Fibroblast of lung (primary cell): ENCODE measurements around the gene MRGPRF.

Experiments
- CTCF ChIP-seq, 2 donors: IDR thresholded peaks in 1 of 2; conservative IDR thresholded peaks in 1 of 2; 1 replicate in 1 of 2; 2 replicates in 1 of 2; pipeline ENCODE4 v1.5.1; 2011 to 2012; ENCODE audit warnings: low read length in 2 of 2, control low read depth in 1 of 2, inconsistent platforms in 1 of 2, low read depth in 1 of 2, mild to moderate bottlenecking in 1 of 2
- EZH2 ChIP-seq: IDR thresholded peaks from 2 replicates; pipeline ENCODE4 v1.5.1; 2012; ENCODE audit warnings: low read length, control low read depth, mild to moderate bottlenecking; ENCODE audit errors: missing control alignments

GRCh38 chr11:68979931-68980775 is 32.9 kb downstream of the MRGPRF start:
- TF ChIP-seq CTCF (conservative IDR thresholded peaks at IDR 0.05 in 1 of 2, IDR thresholded peaks at IDR 0.05 in 1 of 2; ENCODE audit: low read depth in 1 of 2, low read length in 2 of 2) (no peak), EZH2 (no peak)
